Lung (tissue), 12 donors: ENCODE data around the gene FAM219B. TPM values are rescaled to one million over a fixed set of nuclear protein-coding genes. Genes with fewer than 3 reads are reported as not detected.
A peak's percentile ranks its signal among the peaks of the same experiment; 100 is the strongest.
"Not testable (repeated sequence)": the region's sequence is repeated elsewhere in the genome, so short reads cannot be mapped to it uniquely, and the experiment has no call there.

Experiments
- ATAC-seq: fragments of 200-7000 bp; cut with Tn5 transposase; one replicate; pipeline ENCODE4 v1.9.1; 2020; ENCODE audit warnings: moderate number of reproducible peaks; ENCODE audit not compliant: insufficient read depth, low FRiP score
- DNase-seq, 3 donors: peaks; one replicate each; pipeline ENCODE4 v3.0.0-alpha.2; 2013 to 2017
- H3K27ac ChIP-seq, 2 donors: one replicate each; pipeline ENCODE4 v1.5.1; 2013; ENCODE audit warnings: mild to moderate bottlenecking in 2 of 2, moderate library complexity in 2 of 2, control low read depth in 1 of 2, inconsistent platforms in 1 of 2, low read depth in 1 of 2, low read length in 1 of 2
- H3K27me3 ChIP-seq, 3 donors: one replicate each; pipeline ENCODE4 v1.5.1; 2013; ENCODE audit warnings: low read length in 2 of 3; ENCODE audit not compliant: control insufficient read depth in 3 of 3, insufficient read depth in 3 of 3
- H3K36me3 ChIP-seq, 4 donors: one replicate each; pipeline ENCODE4 v1.5.1; 2013; ENCODE audit warnings: low read length in 4 of 4, mild to moderate bottlenecking in 1 of 4, moderate library complexity in 1 of 4; ENCODE audit not compliant: control insufficient read depth in 4 of 4, insufficient read depth in 4 of 4
- H3K4me1 ChIP-seq, 5 donors: one replicate each; pipeline ENCODE4 v1.5.1; 2013; ENCODE audit warnings: low read length in 5 of 5, mild to moderate bottlenecking in 2 of 5, moderate library complexity in 1 of 5; ENCODE audit not compliant: control insufficient read depth in 5 of 5, insufficient read depth in 5 of 5
- H3K4me3 ChIP-seq: one replicate; pipeline ENCODE4 v1.5.1; 2013; ENCODE audit warnings: mild to moderate bottlenecking, control low read depth, moderate library complexity
- H3K9ac ChIP-seq, 2 donors: one replicate each; pipeline ENCODE4 v1.5.1; 2013; ENCODE audit warnings: low read length in 2 of 2, control low read depth in 1 of 2; ENCODE audit not compliant: insufficient read depth in 1 of 2
- H3K9me3 ChIP-seq, 4 donors: one replicate each; pipeline ENCODE4 v1.5.1; 2013; ENCODE audit warnings: low read length in 3 of 4, mild to moderate bottlenecking in 1 of 4, moderate library complexity in 1 of 4; ENCODE audit not compliant: control insufficient read depth in 4 of 4, insufficient read depth in 3 of 4
- WGBS, 2 donors: extraction: QIAGEN DNeasy Blood & Tissue Kit; methylation state at CpG; one replicate each; pipeline ENCODE4 v1.1.7; 2013; 5-methylcytosine and 5-hydroxymethylcytosine counted together
- polyA plus RNA-seq, 2 donors: library from polyadenylated mRNA; stranded (reverse); fragments of 200-250 nt; gene quantifications; one replicate each; pipeline ENCODE4 v1.2.1, GENCODE V29; 2013
- total RNA-seq, 2 donors: library from RNA; depleted of rRNA in 1 of 2; stranded (reverse); fragments of >200 nt in 1 of 2; gene quantifications; one replicate each; pipeline ENCODE4 v1.2.1, GENCODE V29; 2014 to 2021
- TF ChIP-seq, protein P1 (sequence below): IDR thresholded peaks from 2 replicates; pipeline ENCODE4 v1.5.1; 2012; ENCODE audit warnings: mild to moderate bottlenecking; ENCODE audit errors: control extremely low read depth, extremely low read depth
- donor health status: control.
- donor health status: control.
- donor health status: Bipolar disorder and iron deficiency.
- donor health status: healthy.
- donor health status: DM: yes; HTN: yes; CAD: no.

Gene FAM219B
- total and polyA plus RNA-seq, 4 donors, result 32.4 to 88.4 (median 42.5) TPM

DNA sequence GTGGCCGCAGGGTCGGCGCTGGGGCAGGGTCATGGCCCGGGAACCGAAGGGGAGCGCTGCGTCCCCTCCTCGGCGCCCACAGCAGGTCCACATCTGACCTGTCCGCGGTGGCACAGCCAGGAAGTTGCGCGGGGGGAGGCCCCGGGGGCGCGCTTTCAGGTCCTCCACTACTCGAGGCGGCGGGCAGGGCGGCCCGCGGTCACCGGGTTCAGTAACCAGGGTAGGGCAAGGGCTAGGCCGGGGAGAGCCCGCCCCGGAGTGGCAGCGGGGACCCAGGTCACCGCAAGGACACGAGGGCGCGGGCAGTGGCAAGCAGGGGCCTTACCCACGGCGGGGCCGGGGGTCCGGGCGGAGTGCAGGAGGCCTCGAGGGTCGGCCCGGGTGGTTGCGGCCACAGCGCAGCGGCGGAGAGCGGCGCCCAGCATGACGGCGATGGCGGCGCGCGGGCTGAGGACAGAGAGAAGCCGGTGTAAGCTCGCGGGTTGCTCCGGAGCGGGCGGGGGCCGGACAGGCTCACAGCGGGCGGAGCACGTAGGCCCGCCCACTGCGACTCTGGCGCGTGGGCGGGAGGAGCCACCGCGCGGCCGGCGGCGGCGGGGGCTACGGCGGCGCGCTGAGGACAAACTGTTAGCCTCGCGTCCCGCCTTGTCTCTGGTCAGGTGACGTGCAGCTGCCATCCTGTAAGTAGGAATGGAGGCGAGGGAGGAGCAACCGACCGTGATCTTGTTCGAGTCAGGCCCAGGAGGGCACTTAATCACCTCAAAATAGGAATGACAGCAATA, 31.1 kb upstream of the FAM219B start, which contains the start of gene COX5A:
Gene COX5A (minus strand): TSS at position 484 of the 782 bp plus-strand sequence. CDS start 59 bp downstream, at position 425.
- peak within 1 kb of the TSS; percentile 98 to 99 for H3K27ac ChIP-seq
- H3K9me3 ChIP-seq, result no peaks in the 10 kb centered on the region
- TF ChIP-seq, protein P1, sequence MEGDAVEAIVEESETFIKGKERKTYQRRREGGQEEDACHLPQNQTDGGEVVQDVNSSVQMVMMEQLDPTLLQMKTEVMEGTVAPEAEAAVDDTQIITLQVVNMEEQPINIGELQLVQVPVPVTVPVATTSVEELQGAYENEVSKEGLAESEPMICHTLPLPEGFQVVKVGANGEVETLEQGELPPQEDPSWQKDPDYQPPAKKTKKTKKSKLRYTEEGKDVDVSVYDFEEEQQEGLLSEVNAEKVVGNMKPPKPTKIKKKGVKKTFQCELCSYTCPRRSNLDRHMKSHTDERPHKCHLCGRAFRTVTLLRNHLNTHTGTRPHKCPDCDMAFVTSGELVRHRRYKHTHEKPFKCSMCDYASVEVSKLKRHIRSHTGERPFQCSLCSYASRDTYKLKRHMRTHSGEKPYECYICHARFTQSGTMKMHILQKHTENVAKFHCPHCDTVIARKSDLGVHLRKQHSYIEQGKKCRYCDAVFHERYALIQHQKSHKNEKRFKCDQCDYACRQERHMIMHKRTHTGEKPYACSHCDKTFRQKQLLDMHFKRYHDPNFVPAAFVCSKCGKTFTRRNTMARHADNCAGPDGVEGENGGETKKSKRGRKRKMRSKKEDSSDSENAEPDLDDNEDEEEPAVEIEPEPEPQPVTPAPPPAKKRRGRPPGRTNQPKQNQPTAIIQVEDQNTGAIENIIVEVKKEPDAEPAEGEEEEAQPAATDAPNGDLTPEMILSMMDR, result no peak
- H3K36me3 ChIP-seq, result peaks cover 0 to 5% (median 0%) of the 10 kb centered on the region in 4 donors
- no peaks in the 10 kb centered on the region for H3K27me3 ChIP-seq
- H3K4me1 ChIP-seq, result peaks cover 0 to 15% (median 6%) of the 10 kb centered on the region in 5 donors
- DNase-seq, result peak; percentile 97 to 99 (median 97)
- H3K9ac ChIP-seq, result peak within 1 kb of the TSS; percentile 76 to 80
- WGBS, 2 donors, result 0% methylated on average over 60 to 85 of the region's 85 CpGs
- peak within 1 kb of the TSS; percentile 98 for H3K4me3 ChIP-seq
- ATAC-seq, result peak; percentile 99

DNA sequence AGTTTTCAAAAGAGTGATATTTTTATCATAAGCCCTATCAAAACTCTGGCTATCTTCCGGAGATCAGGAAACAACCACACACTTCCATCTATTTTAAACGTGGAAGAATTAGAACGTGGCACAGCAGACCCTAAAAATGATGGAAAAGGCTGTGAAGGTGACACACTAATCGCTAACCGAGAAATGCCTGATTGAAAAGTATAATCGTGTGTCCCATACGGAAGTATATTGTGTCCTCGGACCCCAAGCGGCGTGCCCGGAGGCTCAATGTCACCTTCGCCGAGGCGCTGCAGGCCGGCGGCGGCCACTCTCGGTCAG, 30.6 kb upstream of the FAM219B start:
- peak; percentile 17 for ATAC-seq
- H3K4me1 ChIP-seq, result peaks cover 0 to 15% (median 6%) of the 10 kb centered on the region in 5 donors
- peak overlapping the region; percentile 4 to 55 for H3K9ac ChIP-seq
- no peaks in the 10 kb centered on the region for H3K9me3 ChIP-seq
- WGBS, 2 donors, result 0% methylated on average over 18 of the region's 18 CpGs
- TF ChIP-seq, protein P1, result no peak
- peak overlapping the region; percentile 98 to 99 for H3K27ac ChIP-seq
- H3K27me3 ChIP-seq, result no peaks in the 10 kb centered on the region
- DNase-seq, result peak in 2 of 3 donors; percentile 14 to 24
- peak overlapping the region; percentile 98 for H3K4me3 ChIP-seq
- peaks cover 0 to 5% (median 0%) of the 10 kb centered on the region in 4 donors for H3K36me3 ChIP-seq

DNA sequence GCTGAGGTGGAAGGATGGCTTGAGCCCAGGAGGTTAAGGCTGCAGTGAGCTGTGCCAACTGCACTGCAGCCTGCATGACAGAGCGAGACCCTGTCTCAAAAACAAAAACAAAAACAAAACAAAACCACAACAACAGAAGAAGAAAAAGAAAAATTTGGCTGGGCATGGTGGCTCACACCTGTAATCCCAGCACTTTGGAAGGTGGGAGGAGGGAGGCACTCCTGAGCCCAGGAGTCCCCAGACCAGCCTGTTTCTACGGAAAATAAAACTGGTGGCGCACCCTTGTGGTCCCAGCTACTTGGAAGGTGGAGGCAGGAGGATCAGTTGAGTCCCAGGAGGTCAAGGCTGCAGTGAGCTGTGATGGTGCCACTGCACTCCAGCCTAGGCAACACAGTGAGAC, 28.5 kb upstream of the FAM219B start:
- 88 to 89% methylated on average over 3 of the region's 3 CpGs for WGBS, 2 donors
- H3K36me3 ChIP-seq, H3K4me3 ChIP-seq, H3K27ac ChIP-seq, DNase-seq, H3K9me3 ChIP-seq, H3K27me3 ChIP-seq, ATAC-seq, H3K9ac ChIP-seq: not testable (repeated sequence)
- H3K4me1 ChIP-seq, result peaks cover 0 to 15% (median 6%) of the 10 kb centered on the region in 5 donors

DNA sequence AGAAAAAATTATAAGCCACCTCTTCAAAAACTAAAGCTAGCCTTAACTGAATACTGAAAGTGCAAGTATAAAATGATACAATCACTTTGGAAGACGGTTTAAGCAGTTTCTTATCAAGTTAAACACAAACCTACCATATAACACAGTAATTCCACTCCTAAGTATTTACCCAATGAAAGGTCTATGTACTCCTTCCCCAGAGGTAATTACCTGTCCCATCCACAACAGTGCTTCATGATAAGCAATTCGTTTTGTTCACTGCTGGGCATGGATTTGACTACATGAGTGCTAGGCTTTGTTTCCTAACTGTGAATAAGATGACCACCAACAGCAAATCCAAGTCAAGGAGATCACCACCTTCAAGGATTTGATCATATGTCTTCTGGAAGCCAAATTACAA, 26.9 kb upstream of the FAM219B start:
- H3K9ac ChIP-seq, result peak overlapping the region in 1 of 2 donors; percentile 7
- 56 to 72% methylated on average over 2 of the region's 2 CpGs for WGBS, 2 donors
- ATAC-seq (no peak), DNase-seq (no peak)
- no peaks in the 10 kb centered on the region for H3K9me3 ChIP-seq
- H3K27ac ChIP-seq, result peak overlapping the region in 1 of 2 donors; percentile 23
- no peak overlapping the region for H3K4me3 ChIP-seq
- peaks cover 0 to 15% (median 6%) of the 10 kb centered on the region in 5 donors for H3K4me1 ChIP-seq
- TF ChIP-seq, protein P1, result no peak
- H3K36me3 ChIP-seq, result peaks cover 3 to 20% (median 8%) of the 10 kb centered on the region in 4 donors
- H3K27me3 ChIP-seq, result no peaks in the 10 kb centered on the region
